Cardiac fibroblast (primary cell): ENCODE measurements around the gene KCNB1.
A peak's percentile ranks its signal among the peaks of the same experiment; 100 is the strongest.

Source experiments
- DNase-seq, 2 donors: peaks; one replicate each; pipeline versions ENCODE4 v3.0.0 to v3.0.0-alpha.2; 2010; ENCODE audit warnings: low read depth in 2 of 2
- H3K4me3 ChIP-seq, 2 donors: replicated peaks in 1 of 2; 1 replicate in 1 of 2; 2 replicates in 1 of 2; pipeline ENCODE4 v1.5.1; 2011; ENCODE audit warnings: low read depth in 2 of 2, low read length in 2 of 2, mild to moderate bottlenecking in 2 of 2, moderate library complexity in 1 of 2
- TF ChIP-seq, protein P1 (sequence below): IDR thresholded peaks from one replicate; pipeline ENCODE4 v1.5.1; 2011; ENCODE audit warnings: low read depth, mild to moderate bottlenecking, low read length, inconsistent platforms

Gene KCNB1

DNA sequence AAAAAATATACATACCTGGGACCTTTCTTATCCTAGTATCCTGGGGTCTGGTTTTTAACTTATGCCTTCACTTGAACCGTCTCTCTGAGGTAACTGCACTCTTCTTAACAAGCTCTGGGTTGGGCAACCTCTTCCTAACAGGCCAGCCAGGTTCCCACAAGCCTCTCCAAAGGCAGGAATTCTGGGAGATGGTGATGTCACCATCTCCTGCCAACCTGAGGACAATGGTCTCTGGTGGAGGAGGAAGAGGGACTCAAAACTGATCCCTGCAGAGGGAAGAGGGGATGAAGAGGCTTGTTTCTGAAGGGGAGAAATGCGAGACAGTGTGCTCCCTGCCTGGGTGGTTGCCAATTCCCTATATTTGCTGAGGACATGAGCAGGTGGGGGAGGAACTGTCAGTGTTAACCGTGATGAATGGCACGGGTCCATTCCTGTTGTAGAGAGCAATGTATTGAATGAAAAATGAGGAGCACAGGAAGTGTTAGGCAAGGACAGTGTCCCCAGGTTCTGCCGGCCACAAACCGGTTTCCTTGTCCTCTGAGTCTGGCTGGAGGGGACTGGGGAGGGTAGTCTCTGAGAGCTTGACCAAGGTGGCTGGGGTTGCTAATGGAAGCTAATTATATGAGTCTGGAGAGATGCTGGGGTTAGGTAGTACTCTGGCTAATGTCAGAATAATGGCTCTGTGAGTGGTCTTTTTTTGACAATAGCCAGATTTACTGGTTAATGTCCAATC lies 95.5 kb downstream of the KCNB1 start:
- DNase-seq: no peak
- H3K4me3 ChIP-seq: no peak overlapping the region
- TF ChIP-seq, protein P1, sequence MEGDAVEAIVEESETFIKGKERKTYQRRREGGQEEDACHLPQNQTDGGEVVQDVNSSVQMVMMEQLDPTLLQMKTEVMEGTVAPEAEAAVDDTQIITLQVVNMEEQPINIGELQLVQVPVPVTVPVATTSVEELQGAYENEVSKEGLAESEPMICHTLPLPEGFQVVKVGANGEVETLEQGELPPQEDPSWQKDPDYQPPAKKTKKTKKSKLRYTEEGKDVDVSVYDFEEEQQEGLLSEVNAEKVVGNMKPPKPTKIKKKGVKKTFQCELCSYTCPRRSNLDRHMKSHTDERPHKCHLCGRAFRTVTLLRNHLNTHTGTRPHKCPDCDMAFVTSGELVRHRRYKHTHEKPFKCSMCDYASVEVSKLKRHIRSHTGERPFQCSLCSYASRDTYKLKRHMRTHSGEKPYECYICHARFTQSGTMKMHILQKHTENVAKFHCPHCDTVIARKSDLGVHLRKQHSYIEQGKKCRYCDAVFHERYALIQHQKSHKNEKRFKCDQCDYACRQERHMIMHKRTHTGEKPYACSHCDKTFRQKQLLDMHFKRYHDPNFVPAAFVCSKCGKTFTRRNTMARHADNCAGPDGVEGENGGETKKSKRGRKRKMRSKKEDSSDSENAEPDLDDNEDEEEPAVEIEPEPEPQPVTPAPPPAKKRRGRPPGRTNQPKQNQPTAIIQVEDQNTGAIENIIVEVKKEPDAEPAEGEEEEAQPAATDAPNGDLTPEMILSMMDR: no peak

DNA sequence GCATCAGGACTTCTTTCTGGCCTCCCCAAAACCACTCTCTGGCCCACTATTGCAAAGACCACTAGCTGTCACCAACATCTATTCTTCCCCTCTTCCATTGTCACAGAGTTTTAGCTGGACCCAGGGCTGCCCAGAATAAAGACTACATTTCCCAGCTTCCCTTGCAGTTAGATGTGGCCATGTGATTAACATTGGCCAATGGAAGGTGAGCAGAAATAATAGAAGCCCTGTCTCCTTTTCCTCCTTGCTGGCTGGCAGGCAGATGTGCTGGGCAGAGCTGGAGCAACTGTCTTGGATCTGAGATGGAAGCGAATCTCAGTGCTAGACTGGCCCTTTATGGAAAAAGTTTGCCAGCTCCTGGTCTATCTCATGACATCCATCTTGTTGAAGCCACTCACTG lies 97.0 kb downstream of the KCNB1 start:
- DNase-seq: peak; percentile 47 to 58

DNA sequence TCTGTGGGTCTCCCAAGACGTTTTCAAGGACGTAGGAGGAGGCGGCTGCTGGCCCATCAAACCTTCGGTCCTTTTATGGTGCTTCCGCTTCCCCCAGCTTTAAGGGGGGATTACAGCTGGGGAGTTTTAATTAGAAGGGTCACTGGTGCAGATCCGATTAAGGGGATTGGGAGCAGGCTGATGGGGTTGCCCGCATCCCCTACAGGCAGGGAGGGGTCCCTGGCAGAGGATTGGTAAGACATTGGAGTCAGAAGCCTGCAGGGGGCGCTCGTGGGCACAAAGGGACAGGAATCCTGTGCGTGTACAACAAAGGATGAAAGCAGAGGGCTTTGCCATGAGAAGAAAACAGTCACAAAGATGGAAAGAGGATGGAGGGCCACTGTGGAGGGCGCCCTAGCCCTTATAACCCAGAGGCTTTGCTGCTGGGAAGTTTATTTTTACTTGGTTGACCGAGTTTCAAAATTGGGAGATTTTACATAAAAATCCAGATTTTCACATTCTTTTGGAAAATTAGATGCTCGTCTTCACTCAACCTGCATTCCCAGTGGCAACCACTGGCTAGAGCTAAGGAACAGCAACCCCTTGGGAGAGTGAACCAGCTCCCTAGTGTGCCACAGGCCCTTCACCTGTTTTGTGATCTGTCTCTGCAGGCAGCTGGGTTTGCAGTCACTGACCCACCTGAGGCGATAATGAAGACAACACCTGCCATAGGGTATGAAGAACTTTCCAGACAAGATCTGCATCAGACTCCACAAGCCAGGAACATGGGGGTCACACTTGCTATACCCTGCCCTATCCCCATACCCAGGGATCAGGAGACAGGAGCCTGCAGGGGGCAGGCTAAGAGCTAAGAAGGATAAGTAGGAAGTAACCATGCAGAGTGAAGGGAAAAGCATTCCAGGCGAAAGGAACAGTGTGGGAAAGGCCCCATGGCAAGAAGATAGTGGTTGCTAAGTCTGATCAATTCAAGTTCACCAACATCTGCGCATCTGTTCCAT lies 97.7 kb downstream of the KCNB1 start:
- no peak overlapping the region for H3K4me3 ChIP-seq
- TF ChIP-seq, protein P1: peak; percentile 77
- peak; percentile 62 to 74 for DNase-seq

More for the DNA sequence above, 97.0 kb downstream of the KCNB1 start:
- H3K4me3 ChIP-seq: no peak overlapping the region
- TF ChIP-seq, protein P1: no peak

DNA sequence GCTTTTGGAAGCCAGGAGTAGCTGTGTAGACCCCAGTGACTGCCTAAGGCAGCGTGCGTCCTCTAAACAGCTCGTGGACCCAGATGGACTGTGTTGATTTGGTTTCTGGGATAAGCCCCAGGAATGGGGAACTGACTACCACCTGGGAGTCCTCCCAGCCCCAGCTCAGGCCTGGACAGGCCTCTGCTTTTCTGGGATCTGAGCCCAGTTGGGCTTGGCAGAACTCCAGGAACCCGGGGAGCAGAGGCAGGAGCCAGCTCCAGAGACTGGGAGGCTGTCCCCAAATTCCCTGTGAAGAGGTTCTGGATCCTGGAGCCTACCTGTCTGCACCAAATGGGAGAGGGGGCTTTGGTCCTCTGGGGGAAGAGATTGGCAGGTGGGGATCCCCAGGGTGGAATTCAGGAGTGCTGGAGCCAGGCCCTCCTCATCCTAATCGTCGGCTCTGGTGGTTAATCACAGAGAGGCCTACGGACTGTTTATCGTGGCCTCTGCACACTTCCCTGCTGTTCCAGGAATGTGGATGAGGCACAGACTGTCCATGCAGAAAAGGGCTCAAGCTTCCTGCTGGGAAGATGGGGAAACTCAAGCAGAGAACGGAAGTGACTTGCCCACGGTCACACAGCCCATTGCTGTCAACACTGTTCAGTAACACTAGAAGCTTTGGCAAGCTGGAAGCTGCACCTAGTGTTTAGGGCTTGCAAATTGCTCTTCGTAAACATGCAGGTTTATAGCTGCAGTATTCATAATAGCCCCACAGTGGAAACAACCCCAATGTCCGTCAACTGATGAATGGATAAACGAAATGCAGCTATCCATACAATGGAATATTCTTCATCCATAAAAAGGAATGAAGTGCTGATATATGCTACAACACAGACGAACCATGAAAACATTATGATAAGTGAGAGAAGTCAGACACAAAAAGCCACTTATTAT lies 100.6 kb downstream of the KCNB1 start:
- TF ChIP-seq, protein P1: no peak
- H3K4me3 ChIP-seq: no peak overlapping the region
- peak; percentile 58 to 87 for DNase-seq

DNA sequence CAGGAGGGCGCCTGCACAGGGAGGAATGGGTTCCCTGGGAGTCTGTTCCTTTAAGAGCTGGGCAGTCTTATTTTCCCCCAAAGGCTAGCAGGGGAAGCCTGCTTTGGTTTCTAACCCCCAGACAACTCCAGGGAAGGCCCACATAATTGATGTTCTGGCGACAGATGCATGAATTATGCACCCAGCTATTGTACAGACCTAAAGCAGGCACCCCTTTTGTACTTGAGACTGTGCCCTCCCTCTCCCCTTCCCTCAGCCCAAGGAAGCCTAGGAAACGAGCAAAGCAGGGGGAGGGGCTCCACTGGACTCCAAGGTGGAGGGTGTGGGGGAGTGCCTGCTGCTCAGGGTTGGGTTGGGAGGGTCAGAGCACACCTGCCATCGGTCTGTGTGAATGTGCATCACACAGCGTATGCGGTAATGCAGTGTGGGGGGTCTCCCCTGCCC lies 102.1 kb downstream of the KCNB1 start:
- no peak overlapping the region for H3K4me3 ChIP-seq
- TF ChIP-seq, protein P1: no peak
- no peak for DNase-seq

DNA sequence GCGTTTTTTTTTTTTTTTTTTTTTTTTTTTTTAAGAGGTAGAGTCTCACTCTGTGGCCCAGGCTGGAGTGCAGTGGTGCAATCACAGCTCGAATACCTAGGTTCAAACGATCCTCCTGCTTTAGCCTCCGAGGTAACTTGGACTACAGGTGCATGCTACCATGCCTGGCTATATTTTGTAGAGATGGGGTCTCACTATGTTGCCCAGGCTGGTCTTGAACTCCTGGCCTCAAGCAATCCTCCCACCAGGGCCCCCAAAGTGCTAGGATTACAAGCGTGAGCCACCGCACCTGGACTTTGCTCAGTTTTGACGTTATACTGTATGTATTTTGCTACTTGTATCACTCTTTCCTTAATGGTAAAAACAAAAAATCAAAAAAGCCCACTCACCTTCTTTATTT lies 103.1 kb downstream of the KCNB1 start:
- TF ChIP-seq, protein P1: no peak

More for the DNA sequence above, 103.1 kb downstream of the KCNB1 start:
- no peak for DNase-seq
- H3K4me3 ChIP-seq: no peak overlapping the region
